ENCODE results near the gene TMEM183A.

- TF ChIP-seq CTCF (IDR thresholded peaks at IDR 0.05) (no peak), POLR2A (IDR thresholded peaks at IDR 0.05) (no peak)
Observed at GRCh38 chr1:203058676-203058935, 51.4 kb downstream of the TMEM183A start.

Measured in breast epithelium (tissue), 3 donors.